A673 (cell line): Measurements from ENCODE around the gene ZSWIM6. TPM values are rescaled to one million over a fixed set of nuclear protein-coding genes. Genes with fewer than 3 reads are reported as not detected.

Source experiments
- BruUV-seq: library from RNA; stranded (reverse); fragments of 400-500 nt; replicated peaks from 2 replicates; lab custom pipeline; 2021; lab: Mats Ljungman, UMichigan
- CTCF ChIA-PET: fragments of 300-600 bp; sonication (Branson Sonifier 250); formaldehyde crosslinking; loops from one replicate; lab custom pipeline; 2022; ENCODE audit warnings: antibody characterized with exemption; lab: Charles Lee
- POLR2A ChIA-PET: fragments of 300-600 bp; sonication (Branson Sonifier 250); formaldehyde crosslinking; loops from one replicate; lab custom pipeline; 2022; ENCODE audit warnings: antibody characterized with exemption; ENCODE audit not compliant: low non-redundant PET; lab: Charles Lee
- DNase-seq: peaks from one replicate; pipeline ENCODE4 v3.0.0-alpha.2; 2015; ENCODE audit warnings: low spot score
- H3K27ac ChIP-seq: fragments of 200-600 bp; sonication (generic); 2 replicates; pipeline ENCODE4 v1.5.1; 2016; ENCODE audit warnings: mixed run types, low read depth, mild to moderate bottlenecking, mixed read lengths, antibody characterized with exemption, low read length; ENCODE audit not compliant: poor library complexity, severe bottlenecking
- H3K27me3 ChIP-seq: fragments of 200-600 bp; sonication (generic); replicated peaks from 2 replicates; pipeline ENCODE4 v1.6.1; 2017; ENCODE audit warnings: mixed run types, low read depth, mild to moderate bottlenecking, mixed read lengths, antibody characterized with exemption, low read length; ENCODE audit not compliant: insufficient read depth, poor library complexity
- H3K36me3 ChIP-seq: fragments of 200-600 bp; sonication (generic); 2 replicates; pipeline ENCODE4 v1.6.1; 2016; ENCODE audit warnings: mixed run types, mild to moderate bottlenecking, mixed read lengths, antibody characterized with exemption, low read length; ENCODE audit not compliant: insufficient read depth, poor library complexity, severe bottlenecking
- H3K4me1 ChIP-seq: fragments of 200-600 bp; sonication (generic); 2 replicates; pipeline ENCODE4 v1.6.1; 2017; ENCODE audit warnings: mixed run types, mild to moderate bottlenecking, mixed read lengths, antibody characterized with exemption, low read length; ENCODE audit not compliant: insufficient read depth, poor library complexity, severe bottlenecking
- H3K4me3 ChIP-seq: fragments of 200-600 bp; sonication (generic); 2 replicates; pipeline ENCODE4 v1.5.1; 2016; ENCODE audit warnings: low read depth, mixed run types, mild to moderate bottlenecking, mixed read lengths, low read length; ENCODE audit not compliant: poor library complexity, severe bottlenecking
- H3K9me3 ChIP-seq: fragments of 200-600 bp; sonication (generic); 2 replicates; pipeline ENCODE4 v1.6.1; 2016; ENCODE audit warnings: mixed run types, low read depth, mild to moderate bottlenecking, mixed read lengths, antibody characterized with exemption, low read length; ENCODE audit not compliant: poor library complexity, severe bottlenecking
- EZH2 ChIP-seq: fragments of 200-600 bp; sonication (generic); IDR thresholded peaks from 2 replicates; pipeline ENCODE4 v1.6.1; 2017; ENCODE audit warnings: borderline replicate concordance, low read depth, mild to moderate bottlenecking, mixed read lengths, antibody characterized with exemption, low read length; ENCODE audit not compliant: poor library complexity, severe bottlenecking
- intact Hi-C: fragments of 100-400 bp; cut with micrococcal nuclease; formaldehyde crosslinking; loops from one replicate; pipeline ENCODE4 v1.10.0; 2022; ENCODE audit not compliant: unreplicated experiment
- total RNA-seq: library from RNA; stranded (reverse); gene quantifications from 2 replicates; pipeline ENCODE4 v1.2.3, GENCODE V29; 2021
- TF ChIP-seq, protein P1 (sequence below): fragments of 300-800, 200-600 bp; sonication (generic); conservative IDR thresholded peaks from 2 replicates; pipeline ENCODE4 v1.5.1; 2017; ENCODE audit warnings: low read depth, mild to moderate bottlenecking, antibody characterized with exemption, low read length, moderate library complexity, mixed read lengths

Gene ZSWIM6
- total RNA-seq, 1 experiment from 2014 or later: 47.3 TPM

- intact Hi-C loops: no loop called here
- H3K27me3 ChIP-seq: no peaks in the 10 kb centered on the region
- peaks cover 10% of the 10 kb centered on the region for H3K36me3 ChIP-seq
- no peak overlapping the region for H3K27ac ChIP-seq
- CTCF ChIA-PET: no interaction called here
- no peak overlapping the region for H3K4me3 ChIP-seq
- no peak for DNase-seq
- H3K9me3 ChIP-seq: no peaks in the 10 kb centered on the region
- no TSS peak for BruUV-seq
- POLR2A ChIA-PET: no interaction called here
- peaks cover 14% of the 10 kb centered on the region for H3K4me1 ChIP-seq
- TF ChIP-seq EZH2: no peak
- TF ChIP-seq, protein P1, sequence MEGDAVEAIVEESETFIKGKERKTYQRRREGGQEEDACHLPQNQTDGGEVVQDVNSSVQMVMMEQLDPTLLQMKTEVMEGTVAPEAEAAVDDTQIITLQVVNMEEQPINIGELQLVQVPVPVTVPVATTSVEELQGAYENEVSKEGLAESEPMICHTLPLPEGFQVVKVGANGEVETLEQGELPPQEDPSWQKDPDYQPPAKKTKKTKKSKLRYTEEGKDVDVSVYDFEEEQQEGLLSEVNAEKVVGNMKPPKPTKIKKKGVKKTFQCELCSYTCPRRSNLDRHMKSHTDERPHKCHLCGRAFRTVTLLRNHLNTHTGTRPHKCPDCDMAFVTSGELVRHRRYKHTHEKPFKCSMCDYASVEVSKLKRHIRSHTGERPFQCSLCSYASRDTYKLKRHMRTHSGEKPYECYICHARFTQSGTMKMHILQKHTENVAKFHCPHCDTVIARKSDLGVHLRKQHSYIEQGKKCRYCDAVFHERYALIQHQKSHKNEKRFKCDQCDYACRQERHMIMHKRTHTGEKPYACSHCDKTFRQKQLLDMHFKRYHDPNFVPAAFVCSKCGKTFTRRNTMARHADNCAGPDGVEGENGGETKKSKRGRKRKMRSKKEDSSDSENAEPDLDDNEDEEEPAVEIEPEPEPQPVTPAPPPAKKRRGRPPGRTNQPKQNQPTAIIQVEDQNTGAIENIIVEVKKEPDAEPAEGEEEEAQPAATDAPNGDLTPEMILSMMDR: no peak
These were observed 142.7 kb downstream of the ZSWIM6 start for GRCh38 chr5:61474746-61475145.

- peaks cover 28% of the 10 kb centered on the region for H3K4me1 ChIP-seq
- no peaks in the 10 kb centered on the region for H3K27me3 ChIP-seq
- POLR2A ChIA-PET: no interaction called here
- peaks cover 10% of the 10 kb centered on the region for H3K36me3 ChIP-seq
- CTCF ChIA-PET: no interaction called here
- H3K4me3 ChIP-seq: no peak overlapping the region
- H3K9me3 ChIP-seq: no peaks in the 10 kb centered on the region
- H3K27ac ChIP-seq: no peak overlapping the region
- no TSS peak for BruUV-seq
- DNase-seq: no peak
- intact Hi-C loops: no loop called here
- TF ChIP-seq, protein P1: no peak
- no peak for TF ChIP-seq EZH2
These were observed 145.7 kb downstream of the ZSWIM6 start for GRCh38 chr5:61477788-61478187.

GRCh38 chr5:61479850-61480614 lies 148.0 kb downstream of the ZSWIM6 start:
- intact Hi-C loops: no loop called here
- Histone ChIP-seq H3K4me3 (no peak overlapping the region), H3K27ac (no peak overlapping the region), H3K4me1 (peaks cover 25% of the 10 kb centered on the region), H3K36me3 (peaks cover 6% of the 10 kb centered on the region), H3K27me3 (no peaks in the 10 kb centered on the region), H3K9me3 (no peaks in the 10 kb centered on the region)
- no TSS peak for BruUV-seq
- CTCF ChIA-PET: no interaction called here
- POLR2A ChIA-PET: no interaction called here
- DNase-seq: no peak
- TF ChIP-seq, protein P1: no peak
- no peak for TF ChIP-seq EZH2
